ENCODE results near the gene MYL4.
"Not testable (repeated sequence)": the region's sequence is repeated elsewhere in the genome, so short reads cannot be mapped to it uniquely, and the experiment has no call there.

The MYL4 gene

DNA sequence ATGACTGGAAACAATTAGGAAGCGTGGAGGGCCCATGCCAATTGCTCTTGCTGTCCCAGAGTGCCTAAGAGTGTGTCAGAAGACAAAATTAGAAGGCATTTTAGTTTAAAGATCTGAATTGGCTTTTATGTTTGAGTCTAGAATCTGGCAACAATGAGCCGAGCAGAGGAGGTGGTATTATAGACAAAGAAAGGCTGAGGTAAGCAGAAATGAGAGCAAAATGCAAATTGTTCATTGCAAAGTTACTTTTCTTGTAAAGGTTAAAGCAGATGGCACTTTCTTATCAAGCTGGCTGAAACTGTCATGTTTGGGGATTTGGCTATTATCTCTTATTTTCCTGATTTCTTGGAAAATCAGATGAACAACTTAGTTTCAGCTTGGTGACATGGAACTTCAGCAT lies 3.3 kb downstream of the MYL4 start:
- H3K4me3 ChIP-seq (replicated peaks in 1 of 2; ENCODE audit: low read depth in 2 of 2, low read length in 2 of 2) = no peak overlapping the region
- DNase-seq (ENCODE audit: low read depth in 2 of 2) = no peak
- TF ChIP-seq, protein P1, sequence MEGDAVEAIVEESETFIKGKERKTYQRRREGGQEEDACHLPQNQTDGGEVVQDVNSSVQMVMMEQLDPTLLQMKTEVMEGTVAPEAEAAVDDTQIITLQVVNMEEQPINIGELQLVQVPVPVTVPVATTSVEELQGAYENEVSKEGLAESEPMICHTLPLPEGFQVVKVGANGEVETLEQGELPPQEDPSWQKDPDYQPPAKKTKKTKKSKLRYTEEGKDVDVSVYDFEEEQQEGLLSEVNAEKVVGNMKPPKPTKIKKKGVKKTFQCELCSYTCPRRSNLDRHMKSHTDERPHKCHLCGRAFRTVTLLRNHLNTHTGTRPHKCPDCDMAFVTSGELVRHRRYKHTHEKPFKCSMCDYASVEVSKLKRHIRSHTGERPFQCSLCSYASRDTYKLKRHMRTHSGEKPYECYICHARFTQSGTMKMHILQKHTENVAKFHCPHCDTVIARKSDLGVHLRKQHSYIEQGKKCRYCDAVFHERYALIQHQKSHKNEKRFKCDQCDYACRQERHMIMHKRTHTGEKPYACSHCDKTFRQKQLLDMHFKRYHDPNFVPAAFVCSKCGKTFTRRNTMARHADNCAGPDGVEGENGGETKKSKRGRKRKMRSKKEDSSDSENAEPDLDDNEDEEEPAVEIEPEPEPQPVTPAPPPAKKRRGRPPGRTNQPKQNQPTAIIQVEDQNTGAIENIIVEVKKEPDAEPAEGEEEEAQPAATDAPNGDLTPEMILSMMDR (IDR thresholded peaks at IDR 0.05; ENCODE audit: low read depth, low read length) = no peak

DNA sequence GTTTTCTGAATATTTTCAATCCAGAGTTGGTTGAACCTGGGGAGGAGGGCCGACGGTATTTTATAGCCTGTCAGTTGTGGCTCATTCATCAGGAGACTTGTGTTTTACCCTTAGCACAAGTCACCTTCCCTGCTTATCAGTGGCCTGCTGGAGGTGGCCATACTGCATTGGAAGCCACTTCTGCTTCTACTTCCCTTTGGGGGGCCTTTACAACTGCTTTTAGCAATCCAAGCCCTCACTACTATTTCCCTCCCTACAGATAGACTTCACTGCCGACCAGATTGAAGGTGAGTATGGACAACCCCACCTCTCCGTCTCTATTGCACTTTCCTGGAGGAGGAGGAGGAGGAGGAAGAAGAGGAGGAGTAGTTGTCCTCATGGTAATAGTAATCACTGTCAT lies 4.4 kb downstream of the MYL4 start:
- no peak for DNase-seq (ENCODE audit: low read depth in 2 of 2)
- no peak overlapping the region for H3K4me3 ChIP-seq (replicated peaks in 1 of 2; ENCODE audit: low read depth in 2 of 2, low read length in 2 of 2)
- TF ChIP-seq, protein P1 (IDR thresholded peaks at IDR 0.05; ENCODE audit: low read depth, low read length) = no peak

DNA sequence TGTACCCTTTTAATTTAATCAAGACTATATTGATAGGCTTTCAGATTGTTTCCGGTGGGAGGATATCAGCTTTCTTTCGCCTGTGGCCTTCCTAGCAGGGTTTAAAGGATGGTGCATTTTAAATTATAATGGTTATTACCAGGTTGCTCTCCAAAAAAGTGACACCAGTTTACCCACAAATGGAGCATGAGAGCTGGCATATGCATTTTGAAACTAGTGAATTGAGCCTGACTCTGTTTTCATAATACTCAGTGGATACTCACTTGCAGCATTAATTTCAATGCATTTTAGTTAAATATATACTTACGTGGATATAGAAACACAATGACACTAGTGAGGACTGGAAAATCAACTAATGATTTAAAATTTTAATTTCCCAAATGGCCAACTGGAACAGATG lies 5.8 kb downstream of the MYL4 start:
- no peak overlapping the region for H3K4me3 ChIP-seq (replicated peaks in 1 of 2; ENCODE audit: low read depth in 2 of 2, low read length in 2 of 2)
- TF ChIP-seq, protein P1 (IDR thresholded peaks at IDR 0.05; ENCODE audit: low read depth, low read length) = no peak
- DNase-seq (ENCODE audit: low read depth in 2 of 2) = no peak

DNA sequence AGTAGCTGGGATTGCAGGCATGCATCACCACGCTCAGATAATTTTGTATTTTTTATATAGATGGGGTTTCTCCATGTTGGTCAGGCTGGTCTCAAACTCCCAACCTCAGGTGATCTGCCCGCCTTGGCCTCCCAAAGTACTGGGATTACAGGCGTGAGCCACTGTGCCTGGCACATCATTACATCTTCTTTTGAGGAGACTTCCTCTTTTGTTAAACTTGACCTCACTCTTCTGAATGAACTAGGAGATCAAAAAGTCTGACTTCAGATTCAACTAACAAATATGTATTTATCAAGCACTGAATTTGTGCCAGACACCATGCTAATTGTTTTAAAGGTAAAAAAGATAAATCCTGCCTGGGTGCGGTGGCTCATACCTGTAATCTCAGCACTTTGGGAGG lies 7.7 kb downstream of the MYL4 start:
- not testable (repeated sequence) for DNase-seq (ENCODE audit: low read depth in 2 of 2); H3K4me3 ChIP-seq (replicated peaks in 1 of 2; ENCODE audit: low read depth in 2 of 2, low read length in 2 of 2)

DNA sequence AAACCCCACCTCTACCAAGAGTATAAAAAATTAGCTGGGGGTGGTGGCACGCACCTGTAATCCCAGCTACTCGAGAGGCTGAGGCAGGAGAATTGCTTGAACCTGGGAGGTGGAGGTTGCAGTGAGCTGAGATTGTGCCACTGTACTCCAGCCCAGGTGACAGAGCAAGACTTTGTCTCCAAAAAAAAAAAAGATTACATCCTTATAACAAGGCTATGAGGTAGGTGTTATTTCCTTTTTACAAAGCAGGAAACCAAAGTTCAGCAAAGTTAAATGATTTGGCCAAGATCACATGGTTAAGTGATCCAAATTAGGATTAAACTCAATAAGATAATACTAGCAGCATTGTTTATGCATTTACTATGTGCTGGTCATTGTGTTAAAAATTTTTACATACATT lies 8.1 kb downstream of the MYL4 start:
- not testable (repeated sequence) for DNase-seq (ENCODE audit: low read depth in 2 of 2); H3K4me3 ChIP-seq (replicated peaks in 1 of 2; ENCODE audit: low read depth in 2 of 2, low read length in 2 of 2)

DNA sequence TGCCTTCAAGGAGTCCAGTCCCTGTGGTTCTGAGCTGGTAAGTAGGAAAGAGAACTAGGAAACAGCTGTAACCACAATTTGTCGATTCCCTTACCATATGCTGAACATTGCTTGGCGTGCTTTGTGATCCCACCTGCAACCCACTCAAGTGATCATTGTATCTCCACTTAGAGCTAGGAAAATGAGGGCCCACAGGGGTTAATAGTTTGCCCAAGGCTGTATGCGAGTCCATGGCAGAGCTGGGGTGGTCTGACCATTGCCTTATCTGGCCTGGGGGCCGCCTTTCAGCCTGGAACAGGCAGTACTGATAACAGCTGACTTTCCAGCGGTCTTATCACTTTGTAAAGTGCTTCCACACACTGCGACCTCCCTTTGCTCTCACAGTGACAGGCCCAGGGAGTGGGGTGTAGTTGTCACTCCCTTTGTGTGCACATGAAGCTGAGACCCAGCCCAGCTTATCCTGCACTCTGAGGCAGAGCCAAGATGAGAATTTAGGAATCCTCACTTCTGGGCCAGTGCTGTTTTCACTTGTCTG lies 9.8 kb downstream of the MYL4 start:
- no peak for DNase-seq (ENCODE audit: low read depth in 2 of 2)
- H3K4me3 ChIP-seq (replicated peaks in 1 of 2; ENCODE audit: low read depth in 2 of 2, low read length in 2 of 2) = no peak overlapping the region
- TF ChIP-seq, protein P1 (IDR thresholded peaks at IDR 0.05; ENCODE audit: low read depth, low read length) = no peak

DNA sequence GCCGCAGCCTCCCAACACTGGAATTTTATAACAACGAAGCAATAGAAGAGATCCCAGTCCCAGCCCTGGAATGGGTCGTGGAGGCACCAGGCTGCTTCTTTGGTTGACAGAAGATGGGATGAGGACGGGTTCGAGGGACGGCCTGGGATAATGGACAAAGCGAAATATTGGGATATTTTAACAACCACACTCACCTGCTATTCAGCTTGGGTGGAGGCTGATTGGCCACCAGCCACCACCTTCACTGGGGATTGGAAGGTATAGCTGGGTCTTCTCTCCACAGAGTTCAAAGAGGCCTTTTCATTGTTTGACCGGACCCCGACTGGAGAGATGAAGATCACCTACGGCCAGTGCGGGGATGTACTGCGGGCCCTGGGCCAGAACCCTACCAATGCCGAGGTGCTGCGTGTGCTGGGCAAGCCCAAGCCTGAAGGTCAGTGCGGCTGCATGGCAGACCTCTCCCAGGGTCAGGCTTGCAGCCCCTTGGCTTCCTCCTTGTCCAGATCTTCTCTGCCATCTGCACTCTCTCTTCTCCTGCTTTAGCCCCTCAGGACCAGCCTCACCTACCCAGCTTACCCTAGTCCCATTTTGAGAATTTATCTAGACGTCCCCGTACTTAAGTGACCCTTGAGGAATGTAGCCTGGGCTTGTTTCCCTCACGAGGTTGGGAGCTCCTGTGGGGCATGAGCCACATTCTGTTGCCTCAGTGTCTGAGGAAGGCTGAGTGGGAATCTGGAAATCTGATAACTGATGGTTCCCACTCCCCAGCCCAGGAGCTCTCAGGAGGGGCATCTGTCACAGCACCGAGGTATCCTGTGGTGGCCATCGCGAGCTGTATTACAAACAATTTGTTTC lies 10.7 kb downstream of the MYL4 start:
- H3K4me3 ChIP-seq (replicated peaks in 1 of 2; ENCODE audit: low read depth in 2 of 2, low read length in 2 of 2) = no peak overlapping the region
- TF ChIP-seq, protein P1 (IDR thresholded peaks at IDR 0.05; ENCODE audit: low read depth, low read length) = no peak
- no peak for DNase-seq (ENCODE audit: low read depth in 2 of 2)

DNA sequence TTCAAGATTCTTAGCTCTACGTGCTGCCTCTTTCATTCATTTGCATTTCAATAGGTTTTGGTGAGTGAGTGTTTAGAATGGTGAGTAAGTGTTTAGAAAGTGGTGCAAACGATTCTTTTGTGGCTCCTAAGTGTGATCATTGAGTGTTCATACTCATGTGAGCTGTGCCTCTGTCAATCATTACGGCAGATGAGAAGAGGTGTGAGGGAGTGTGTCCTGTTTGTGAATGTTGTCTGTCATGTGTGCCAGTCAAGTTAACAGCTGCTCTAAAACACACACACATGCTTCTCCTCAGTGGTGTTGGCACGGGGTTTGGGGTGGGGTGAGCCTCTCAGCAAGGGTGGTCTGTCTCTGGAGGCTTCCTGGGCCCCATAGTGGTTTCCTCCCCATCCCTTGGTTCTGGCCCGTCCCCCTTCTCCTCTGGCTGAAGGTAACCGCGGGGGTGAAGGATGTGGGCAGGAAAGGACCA lies 11.4 kb downstream of the MYL4 start:
- no peak for DNase-seq (ENCODE audit: low read depth in 2 of 2)
- TF ChIP-seq, protein P1 (IDR thresholded peaks at IDR 0.05; ENCODE audit: low read depth, low read length) = no peak
- no peak overlapping the region for H3K4me3 ChIP-seq (replicated peaks in 1 of 2; ENCODE audit: low read depth in 2 of 2, low read length in 2 of 2)
